Liver (tissue), 9 donors: ENCODE results near the gene KIAA1191. TPM values are rescaled to one million over a fixed set of nuclear protein-coding genes. Genes with fewer than 3 reads are reported as not detected.

ENCODE experiments used
- DNase-seq: peaks from one replicate; pipeline ENCODE4 v3.0.0-alpha.2; 2017; ENCODE audit warnings: low spot score
- H3K27ac ChIP-seq, 2 donors: one replicate each; pipeline ENCODE4 v1.7.0; 2013; ENCODE audit warnings: inconsistent platforms in 2 of 2, low read length in 2 of 2, control low read depth in 1 of 2, low read depth in 1 of 2, mild to moderate bottlenecking in 1 of 2
- H3K27me3 ChIP-seq, 4 donors: one replicate each; pipeline versions ENCODE4 v1.6.1 to v1.7.0; 2013; ENCODE audit warnings: low read length in 3 of 4, inconsistent platforms in 1 of 4, mild to moderate bottlenecking in 1 of 4, moderate library complexity in 1 of 4; ENCODE audit not compliant: control insufficient read depth in 4 of 4, insufficient read depth in 4 of 4
- H3K36me3 ChIP-seq, 4 donors: one replicate each; pipeline versions ENCODE4 v1.6.1 to v1.7.0; 2013; ENCODE audit warnings: low read length in 3 of 4, mild to moderate bottlenecking in 3 of 4, low read depth in 1 of 4, moderate library complexity in 1 of 4; ENCODE audit not compliant: control insufficient read depth in 4 of 4, insufficient read depth in 3 of 4
- H3K4me1 ChIP-seq, 4 donors: one replicate each; pipeline versions ENCODE4 v1.6.1 to v1.7.0; 2013; ENCODE audit warnings: low read length in 3 of 4, mild to moderate bottlenecking in 3 of 4, moderate library complexity in 1 of 4; ENCODE audit not compliant: control insufficient read depth in 4 of 4, insufficient read depth in 4 of 4
- H3K4me3 ChIP-seq, 3 donors: one replicate each; pipeline versions ENCODE4 v1.6.1 to v1.7.0; 2013; ENCODE audit warnings: low read length in 3 of 3, control low read depth in 1 of 3, low read depth in 1 of 3, mild to moderate bottlenecking in 1 of 3
- H3K9ac ChIP-seq, 2 donors: one replicate each; pipeline ENCODE4 v1.7.0; 2013; ENCODE audit warnings: low read length in 2 of 2, mild to moderate bottlenecking in 2 of 2, moderate library complexity in 2 of 2, control low read depth in 1 of 2, low read depth in 1 of 2
- H3K9me3 ChIP-seq, 4 donors: one replicate each; pipeline versions ENCODE4 v1.6.1 to v1.7.0; 2013; ENCODE audit warnings: low read length in 3 of 4; ENCODE audit not compliant: control insufficient read depth in 4 of 4
- ATF3 ChIP-seq: IDR thresholded peaks from 2 replicates; pipeline ENCODE4 v1.6.1; 2016; ENCODE audit warnings: antibody characterized with exemption
- CTCF ChIP-seq: fragments of 150-350 bp; IDR thresholded peaks from 2 replicates; pipeline ENCODE4 v1.5.1; 2017; ENCODE audit warnings: improper control_type of control experiment, low read depth, low read length; ENCODE audit not compliant: missing input control
- EGR1 ChIP-seq, 2 donors: IDR thresholded peaks; 2 replicates each; pipeline ENCODE4 v1.6.1; 2016 to 2018; ENCODE audit warnings: antibody characterized with exemption in 2 of 2, low read depth in 2 of 2
- FOXA1 ChIP-seq: IDR thresholded peaks from 2 replicates; pipeline ENCODE4 v1.6.1; 2016; ENCODE audit warnings: antibody characterized with exemption
- FOXA2 ChIP-seq: IDR thresholded peaks from 2 replicates; pipeline ENCODE4 v1.6.1; 2016; ENCODE audit warnings: antibody characterized with exemption
- GABPA ChIP-seq, 2 donors: IDR thresholded peaks in 1 of 2; conservative IDR thresholded peaks in 1 of 2; 2 replicates each; pipeline ENCODE4 v1.6.1; 2016; ENCODE audit warnings: antibody characterized with exemption in 2 of 2, mild to moderate bottlenecking in 1 of 2, moderate library complexity in 1 of 2
- HNF4G ChIP-seq: IDR thresholded peaks from 2 replicates; pipeline ENCODE4 v1.6.1; 2016; ENCODE audit warnings: antibody characterized with exemption
- MAX ChIP-seq: IDR thresholded peaks from 2 replicates; pipeline ENCODE4 v1.6.1; 2016; ENCODE audit warnings: antibody characterized with exemption
- NR2F2 ChIP-seq: IDR thresholded peaks from 2 replicates; pipeline ENCODE4 v1.6.1; 2016; ENCODE audit warnings: antibody characterized with exemption
- RAD21 ChIP-seq, 2 donors: IDR thresholded peaks; 2 replicates each; pipeline ENCODE4 v1.6.1; 2016; ENCODE audit warnings: antibody characterized with exemption in 2 of 2, mild to moderate bottlenecking in 2 of 2
- REST ChIP-seq: IDR thresholded peaks from 2 replicates; pipeline ENCODE4 v1.6.1; 2016; ENCODE audit warnings: antibody characterized with exemption, mild to moderate bottlenecking
- RXRA ChIP-seq, 2 donors: IDR thresholded peaks; 2 replicates each; pipeline ENCODE4 v1.6.1; 2017 to 2018; ENCODE audit warnings: antibody characterized with exemption in 2 of 2, mild to moderate bottlenecking in 1 of 2
- SP1 ChIP-seq: IDR thresholded peaks from 2 replicates; pipeline ENCODE4 v1.6.1; 2018; ENCODE audit warnings: antibody characterized with exemption, mild to moderate bottlenecking
- YY1 ChIP-seq: IDR thresholded peaks from 2 replicates; pipeline ENCODE4 v1.6.1; 2016; ENCODE audit warnings: antibody characterized with exemption, mild to moderate bottlenecking
- WGBS: extraction: QIAGEN DNeasy Blood & Tissue Kit; methylation state at CpG from one replicate; pipeline ENCODE4 v1.1.7; 2013; 5-methylcytosine and 5-hydroxymethylcytosine counted together
- polyA plus RNA-seq, 2 donors: library from polyadenylated mRNA; stranded (reverse) in 1 of 2; unstranded in 1 of 2; fragments of 200-250 nt in 1 of 2; fragments of >200 nt in 1 of 2; fragmentation: Nextera tagmentation in 1 of 2; extraction: Ambion mirVana in 1 of 2; gene quantifications; one replicate each; pipeline versions ENCODE4 v1.2.1 to v1.2.3, GENCODE V29; 2013 to 2015
- total RNA-seq, 2 donors: library from RNA; depleted of rRNA; stranded (reverse); fragments of >200 nt; gene quantifications; one replicate each; pipeline ENCODE4 v1.2.3, GENCODE V29; 2014
- TF ChIP-seq, protein P1 (sequence below): IDR thresholded peaks from 2 replicates; pipeline ENCODE4 v1.6.1; 2016; ENCODE audit warnings: antibody characterized with exemption
- donor health status: healthy.
- donor health status: healthy.
- donor health status: healthy.
- donor health status: healthy.
- donor health status: healthy.

The KIAA1191 gene
- total and polyA plus RNA-seq, 4 donors, result 25.7 to 37.2 (median 31.4) TPM

DNA sequence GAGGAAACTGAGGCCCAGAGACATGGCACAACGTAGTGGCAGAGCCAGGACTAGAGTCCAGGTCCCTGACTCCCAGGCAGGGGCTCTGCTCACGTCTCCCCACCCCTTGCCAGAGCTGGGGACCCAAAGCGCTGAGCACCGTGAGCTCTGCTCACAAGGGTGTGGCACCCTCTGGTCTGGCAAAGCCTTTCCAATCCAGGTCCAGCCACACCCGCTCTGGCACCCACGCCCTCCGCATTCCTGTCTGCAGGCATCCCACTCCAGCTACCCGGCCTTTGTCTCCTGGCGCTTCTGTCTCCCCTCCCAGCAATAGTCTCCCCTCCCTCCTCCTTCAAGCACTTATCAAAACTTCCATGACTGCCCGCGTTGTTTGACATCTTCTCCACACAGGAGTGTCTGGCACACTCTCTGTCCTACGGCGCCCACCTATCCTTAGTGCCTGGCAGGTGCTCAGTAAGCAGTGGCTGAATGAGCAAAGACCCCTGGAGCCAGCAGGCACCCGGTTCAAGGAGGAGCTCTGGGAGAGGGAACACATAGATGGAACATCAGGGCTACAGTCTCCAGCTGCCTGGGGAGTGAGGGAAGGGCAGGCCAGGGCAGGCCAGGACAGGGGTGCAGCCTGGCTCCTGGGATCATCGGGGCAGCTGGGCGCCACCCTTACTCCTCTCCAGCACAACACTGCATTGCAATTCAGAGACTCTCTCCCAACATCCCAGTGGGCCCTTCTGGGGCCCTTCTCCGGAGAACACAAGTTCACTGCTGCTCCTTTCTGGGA lies 39.0 kb upstream of the KIAA1191 start:
- TF ChIP-seq, protein P1, sequence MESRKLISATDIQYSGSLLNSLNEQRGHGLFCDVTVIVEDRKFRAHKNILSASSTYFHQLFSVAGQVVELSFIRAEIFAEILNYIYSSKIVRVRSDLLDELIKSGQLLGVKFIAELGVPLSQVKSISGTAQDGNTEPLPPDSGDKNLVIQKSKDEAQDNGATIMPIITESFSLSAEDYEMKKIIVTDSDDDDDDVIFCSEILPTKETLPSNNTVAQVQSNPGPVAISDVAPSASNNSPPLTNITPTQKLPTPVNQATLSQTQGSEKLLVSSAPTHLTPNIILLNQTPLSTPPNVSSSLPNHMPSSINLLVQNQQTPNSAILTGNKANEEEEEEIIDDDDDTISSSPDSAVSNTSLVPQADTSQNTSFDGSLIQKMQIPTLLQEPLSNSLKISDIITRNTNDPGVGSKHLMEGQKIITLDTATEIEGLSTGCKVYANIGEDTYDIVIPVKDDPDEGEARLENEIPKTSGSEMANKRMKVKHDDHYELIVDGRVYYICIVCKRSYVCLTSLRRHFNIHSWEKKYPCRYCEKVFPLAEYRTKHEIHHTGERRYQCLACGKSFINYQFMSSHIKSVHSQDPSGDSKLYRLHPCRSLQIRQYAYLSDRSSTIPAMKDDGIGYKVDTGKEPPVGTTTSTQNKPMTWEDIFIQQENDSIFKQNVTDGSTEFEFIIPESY, result no peak
- TF ChIP-seq NR2F2, result no peak
- no peak for TF ChIP-seq FOXA2
- TF ChIP-seq RAD21 (IDR thresholded peaks at IDR 0.05), result no peak
- TF ChIP-seq MAX, result no peak
- TF ChIP-seq REST, result no peak

DNA sequence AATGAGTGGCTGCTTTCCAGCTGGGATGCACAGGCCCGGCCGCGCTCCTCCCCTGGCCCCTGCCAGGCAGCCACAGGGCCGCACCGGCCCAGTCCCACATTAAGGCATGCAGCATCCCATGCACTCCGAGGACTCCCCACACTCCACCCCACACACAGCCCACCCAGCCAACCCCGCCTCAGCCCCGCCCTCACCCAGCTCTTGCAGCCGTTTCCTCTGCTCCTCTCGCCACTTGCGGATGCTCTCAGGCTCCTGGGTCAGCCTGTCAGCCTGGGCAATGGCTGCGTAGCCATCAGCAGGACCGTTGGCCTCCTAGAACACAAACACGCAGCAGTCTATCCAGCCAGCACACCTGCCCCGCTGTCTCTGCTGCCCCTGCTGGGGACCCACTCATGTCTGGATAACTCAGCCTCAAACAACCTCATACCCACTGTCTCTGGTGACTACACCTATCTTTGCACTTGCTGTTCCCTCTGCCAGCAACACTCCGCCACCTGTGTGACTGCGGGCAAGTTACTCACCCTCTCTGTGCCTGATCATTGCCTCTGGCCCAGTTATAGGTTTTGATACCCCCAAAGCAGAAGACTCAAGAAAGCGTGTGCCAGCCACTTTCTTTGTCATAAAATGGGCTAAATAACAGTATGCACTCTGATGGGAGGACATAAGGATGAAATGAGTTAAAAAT lies 36.3 kb upstream of the KIAA1191 start:
- Histone ChIP-seq H3K4me1 (peaks cover 0 to 3% (median 2%) of the 10 kb centered on the region in 4 donors), H3K9me3 (no peaks in the 10 kb centered on the region), H3K9ac (no peak overlapping the region), H3K4me3 (no peak overlapping the region), H3K27me3 (no peaks in the 10 kb centered on the region), H3K36me3 (peaks cover 0 to 12% (median 5%) of the 10 kb centered on the region in 4 donors), H3K27ac (no peak overlapping the region)
- WGBS, result 96% methylated on average over 18 of the region's 18 CpGs
- no peak for DNase-seq
- no peak for TF ChIP-seq RAD21 (IDR thresholded peaks at IDR 0.05)
- TF ChIP-seq ATF3, result no peak
- TF ChIP-seq RXRA (IDR thresholded peaks at IDR 0.05), result no peak
- TF ChIP-seq HNF4G, result no peak
- no peak for TF ChIP-seq EGR1 (IDR thresholded peaks at IDR 0.05; ENCODE audit: low read depth in 2 of 2)
- TF ChIP-seq GABPA (IDR thresholded peaks at IDR 0.05 in 1 of 2, conservative IDR thresholded peaks at IDR 0.05 in 1 of 2), result no peak
- TF ChIP-seq FOXA1, result no peak
- TF ChIP-seq, protein P1, result no peak
- TF ChIP-seq REST, result no peak
- no peak for TF ChIP-seq YY1
- no peak for TF ChIP-seq NR2F2
- TF ChIP-seq SP1, result no peak
- TF ChIP-seq CTCF, result no peak
- TF ChIP-seq MAX, result no peak

More for the DNA sequence above, 39.0 kb upstream of the KIAA1191 start:
- Histone ChIP-seq H3K4me1 (peaks cover 0 to 3% (median 2%) of the 10 kb centered on the region in 4 donors), H3K9me3 (no peaks in the 10 kb centered on the region), H3K4me3 (no peak overlapping the region), H3K9ac (no peak overlapping the region), H3K27me3 (no peaks in the 10 kb centered on the region), H3K27ac (no peak overlapping the region), H3K36me3 (peaks cover 0 to 13% (median 1%) of the 10 kb centered on the region in 4 donors)
- DNase-seq, result no peak
- WGBS, result 89% methylated on average over 17 of the region's 17 CpGs
